NK-92 (cell line): ENCODE results near the gene ERBB2.

Source experiments
- DNase-seq: peaks from one replicate; lab custom pipeline; 2025; ENCODE audit not compliant: unreplicated experiment; lab: John Stamatoyannopoulos, UW

The ERBB2 gene

GRCh38 chr17:39665642-39666224, 34.1 kb upstream of the ERBB2 start:
- no peak for DNase-seq

- no peak for DNase-seq
Measured at GRCh38 chr17:39666231-39666600, 33.6 kb upstream of the ERBB2 start.

- no peak for DNase-seq
Measured at GRCh38 chr17:39666601-39667261, 33.1 kb upstream of the ERBB2 start.

GRCh38 chr17:39667262-39667944, 32.5 kb upstream of the ERBB2 start:
- DNase-seq, result no peak

- DNase-seq, result no peak
Measured at GRCh38 chr17:39667945-39668924, 31.6 kb upstream of the ERBB2 start, which contains the start of gene PNMT. PNMT (plus strand) TSS chr17:39668453; CDS start chr17:39668476, 23 bp downstream.

GRCh38 chr17:39669897-39670735, 29.7 kb upstream of the ERBB2 start:
- DNase-seq, result no peak

- DNase-seq, result no peak
Measured at GRCh38 chr17:39670746-39671145, 29.1 kb upstream of the ERBB2 start.

- no peak for DNase-seq
Measured at GRCh38 chr17:39671651-39672521, 28.0 kb upstream of the ERBB2 start.

- no peak for DNase-seq
Measured at GRCh38 chr17:39672522-39673334, 27.1 kb upstream of the ERBB2 start.

GRCh38 chr17:39673335-39674081, 26.4 kb upstream of the ERBB2 start:
- no peak for DNase-seq

- no peak for DNase-seq
Measured at GRCh38 chr17:39674179-39674578, 25.7 kb upstream of the ERBB2 start.

- no peak for DNase-seq
Measured at GRCh38 chr17:39674702-39675389, 25.0 kb upstream of the ERBB2 start.

GRCh38 chr17:39675390-39676082, 24.3 kb upstream of the ERBB2 start:
- no peak for DNase-seq

- no peak for DNase-seq
Measured at GRCh38 chr17:39676198-39676819, 23.6 kb upstream of the ERBB2 start.

- no peak for DNase-seq
Measured at GRCh38 chr17:39677072-39677471, 22.8 kb upstream of the ERBB2 start.
